HuH-7 (cell line): Measurements from ENCODE around the gene BMAL1.

ENCODE experiments used
- DNase-seq: peaks from one replicate; pipeline ENCODE4 v3.0.0; 2011; ENCODE audit warnings: low spot score

The BMAL1 gene

DNA sequence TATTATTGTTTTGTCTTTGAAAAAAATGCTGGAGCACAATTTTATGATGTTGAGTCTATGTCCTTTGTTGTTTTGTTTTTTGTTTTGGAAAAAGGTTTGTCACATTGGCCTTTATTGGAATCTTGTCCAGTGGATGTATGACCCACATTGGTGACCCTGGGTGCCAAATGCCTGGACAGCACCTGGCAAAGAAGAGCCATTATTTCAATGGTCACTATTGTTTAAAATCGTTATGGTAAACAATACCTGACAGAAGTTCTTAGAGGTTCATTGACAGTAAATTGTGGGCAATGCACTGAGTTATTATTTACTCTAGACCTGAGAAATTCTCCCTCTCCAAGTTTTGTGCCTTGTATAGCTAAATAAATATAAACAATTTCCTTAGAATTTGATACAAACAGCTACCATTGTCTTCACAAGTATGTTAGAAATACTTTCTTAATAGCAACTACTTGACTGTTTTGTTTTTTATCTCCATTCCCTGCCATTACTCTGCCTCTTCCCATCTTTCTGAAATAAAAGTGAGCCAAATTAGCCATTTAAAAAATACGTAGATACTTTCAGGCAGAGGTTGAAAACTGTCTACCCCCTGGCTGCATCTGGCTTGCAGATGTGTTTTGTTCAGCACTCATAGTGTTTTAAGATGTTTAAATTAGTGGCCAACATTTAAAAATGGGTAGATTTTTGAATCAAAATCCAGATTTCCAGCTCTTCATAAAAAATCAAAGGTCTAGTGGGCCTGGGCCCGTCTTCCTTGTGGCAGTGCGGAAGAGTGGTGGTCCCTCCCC, 39.9 kb downstream of the BMAL1 start:
- no peak for DNase-seq

DNA sequence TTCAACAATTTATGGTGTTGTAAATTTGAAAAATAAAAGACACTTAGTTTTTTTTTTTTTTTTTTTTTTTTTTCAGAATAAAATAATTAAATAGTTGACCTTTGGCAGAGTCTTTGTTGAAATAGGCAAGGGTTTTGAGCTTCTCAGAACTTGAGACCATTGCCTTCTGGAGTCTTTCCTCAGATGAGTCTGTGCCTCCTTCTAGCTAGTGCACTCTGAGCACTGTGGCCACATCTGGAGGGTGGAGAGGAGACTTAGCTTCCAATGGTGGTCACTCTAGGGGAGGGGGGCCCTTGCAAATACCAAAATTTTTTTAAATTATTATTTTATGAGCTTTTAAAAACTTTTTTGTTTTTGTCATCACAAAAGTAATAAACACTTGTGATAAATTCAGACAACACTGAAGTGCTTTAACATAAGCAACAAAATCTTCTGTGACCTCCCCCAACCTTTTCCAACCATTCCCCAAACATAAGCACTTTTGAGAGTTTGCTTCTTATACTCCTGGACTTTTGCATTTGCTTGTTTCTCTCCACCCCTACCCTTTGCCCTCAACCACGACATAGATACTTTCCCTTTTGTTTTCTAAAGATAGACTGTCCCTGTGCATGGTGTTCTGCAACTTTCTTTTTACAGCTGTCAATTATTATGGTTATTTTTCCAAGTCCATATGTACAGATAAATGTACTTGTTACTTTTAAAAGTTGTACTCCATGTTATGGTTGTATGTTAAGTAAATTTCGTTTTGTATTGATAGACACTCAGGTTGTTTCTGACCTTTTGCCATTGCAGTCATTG, 41.1 kb downstream of the BMAL1 start:
- no peak for DNase-seq

DNA sequence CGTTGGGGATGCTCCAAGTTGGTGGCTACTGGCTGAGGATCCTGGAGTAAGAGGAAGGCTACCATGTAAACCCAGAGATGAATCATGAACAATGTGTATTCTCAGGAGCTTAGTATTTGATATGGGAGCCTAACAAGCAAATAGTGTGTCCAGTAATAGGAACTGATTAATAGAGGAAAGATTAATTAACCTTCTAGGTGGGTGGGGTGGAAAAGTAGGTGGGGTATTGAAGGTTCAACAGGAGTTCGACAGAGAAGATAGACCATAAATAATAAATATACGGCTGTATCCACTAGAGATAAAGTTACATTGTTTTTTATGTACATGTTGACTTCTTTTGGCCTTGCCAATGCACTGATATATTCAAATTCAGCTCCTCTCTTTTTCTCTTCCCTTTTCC, 43.1 kb downstream of the BMAL1 start:
- DNase-seq: no peak

GRCh38 chr11:13321431-13321830, 43.8 kb downstream of the BMAL1 start:
- no peak for DNase-seq

DNA sequence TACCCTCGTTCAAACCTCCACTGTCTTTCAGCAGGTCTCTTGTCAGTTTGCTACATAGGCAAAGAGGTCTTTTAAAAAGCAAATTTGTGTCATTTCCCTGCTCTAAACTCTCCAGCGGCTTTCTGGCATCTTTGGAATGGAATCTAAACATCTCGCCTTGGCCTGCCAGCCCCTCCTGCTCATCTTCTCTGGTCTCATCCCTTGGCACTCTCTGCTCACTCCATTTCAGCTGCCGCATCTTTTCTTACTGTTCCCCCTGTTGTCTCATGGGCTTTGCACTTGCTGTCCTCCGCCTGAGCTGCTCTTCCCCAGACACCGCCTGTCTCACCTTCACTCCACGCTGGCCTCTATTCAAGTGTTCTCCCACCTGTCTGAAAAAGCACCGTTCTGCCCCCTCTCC, 46.6 kb downstream of the BMAL1 start:
- DNase-seq: no peak

- no peak for DNase-seq
Observed at GRCh38 chr11:13324709-13325108, 47.1 kb downstream of the BMAL1 start.

DNA sequence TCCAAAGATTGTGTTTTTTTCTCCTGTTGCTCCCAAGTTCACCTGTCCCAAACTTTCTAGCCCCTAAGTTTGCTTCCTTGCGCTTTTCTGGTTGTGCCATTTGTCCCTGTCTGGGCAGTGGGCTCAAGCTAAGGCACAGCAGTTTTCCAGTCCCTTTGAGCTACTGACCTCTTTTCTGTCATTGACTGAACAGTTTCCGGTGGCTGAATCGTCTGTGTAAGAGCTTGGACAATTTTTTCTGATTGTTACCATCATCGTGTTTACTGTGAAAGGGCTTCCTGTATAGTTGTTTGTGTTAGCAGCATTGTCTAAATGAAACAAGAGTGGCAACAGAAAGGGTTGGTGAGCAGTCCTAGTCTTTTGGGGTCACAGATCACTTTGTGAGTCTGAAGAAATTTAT, 49.8 kb downstream of the BMAL1 start:
- DNase-seq: no peak

DNA sequence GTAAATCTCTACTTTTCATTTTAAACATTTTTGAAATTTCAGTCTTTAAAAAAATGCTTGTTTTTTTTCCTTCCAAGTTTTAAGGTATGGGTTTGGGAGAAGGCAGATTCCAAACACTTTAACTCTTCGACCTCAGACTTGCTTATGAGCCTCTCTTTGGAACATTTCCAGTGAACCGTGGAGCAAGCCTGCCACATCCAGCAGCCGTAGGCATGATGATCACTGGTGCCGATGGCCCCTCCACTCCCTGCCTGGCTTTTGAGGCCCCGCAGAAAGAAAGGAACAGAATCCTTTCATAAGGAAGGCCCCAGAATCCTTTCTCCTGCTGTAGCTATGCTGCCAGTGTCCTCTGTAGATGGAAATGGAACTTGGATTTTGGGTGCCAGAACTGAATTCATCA, 50.7 kb downstream of the BMAL1 start:
- no peak for DNase-seq

DNA sequence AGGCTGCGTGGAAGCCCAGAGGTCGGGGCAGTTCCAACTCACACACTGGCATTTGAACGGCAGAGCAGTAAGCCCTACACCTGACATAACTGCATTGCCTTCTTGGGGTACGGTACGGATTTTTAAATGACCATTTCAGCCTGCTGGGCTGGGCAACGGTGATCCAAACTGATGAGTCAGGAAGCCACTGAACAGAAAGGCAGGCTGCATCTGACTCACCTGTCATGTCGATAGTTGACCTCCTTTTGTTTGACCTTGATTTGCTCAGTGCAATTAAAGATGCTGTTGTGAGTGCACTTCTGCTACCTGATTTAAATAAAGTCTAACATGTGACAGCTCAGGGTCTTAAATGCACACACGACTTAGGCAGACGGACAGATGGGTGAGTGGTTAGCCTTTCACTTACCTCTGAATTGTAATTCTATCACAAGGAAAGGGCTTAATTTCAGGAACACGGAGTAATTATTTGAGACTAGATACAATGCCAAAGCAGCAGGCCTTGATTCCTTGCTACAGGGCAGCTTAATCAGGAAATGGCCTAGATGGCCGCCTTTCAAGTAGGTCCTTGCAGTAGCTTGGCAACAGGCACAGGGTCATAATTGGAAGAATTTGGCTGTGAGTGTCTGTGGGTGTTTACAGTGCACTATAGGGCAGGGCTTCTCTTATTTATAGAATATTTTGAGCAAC, 52.2 kb downstream of the BMAL1 start:
- DNase-seq: no peak

GRCh38 chr11:13332124-13332523, 54.5 kb downstream of the BMAL1 start:
- no peak for DNase-seq

DNA sequence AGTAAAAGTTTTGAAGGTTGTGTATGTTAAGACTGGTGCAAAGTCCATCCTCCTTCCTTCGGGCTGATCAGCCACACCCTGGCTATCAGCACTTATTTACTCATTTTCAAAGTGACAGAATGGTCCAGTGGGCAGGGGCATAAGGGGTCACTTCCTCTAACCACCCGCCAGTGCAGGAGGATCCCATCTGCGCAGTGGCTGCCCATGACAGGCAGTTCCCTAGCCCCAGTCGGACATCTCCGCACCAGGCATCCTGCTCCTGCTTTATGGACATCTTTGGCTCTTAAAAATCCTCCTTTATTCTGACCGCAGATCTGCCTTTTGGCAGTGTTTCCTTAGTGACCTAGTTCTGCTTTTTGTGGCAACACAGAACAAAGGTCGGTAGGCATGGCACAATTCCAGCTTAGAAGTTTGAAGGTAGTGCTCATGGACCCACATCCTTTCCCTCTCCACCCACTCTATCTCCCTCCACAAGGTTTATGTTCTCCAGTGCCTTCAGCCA, 55.9 kb downstream of the BMAL1 start:
- DNase-seq: no peak

DNA sequence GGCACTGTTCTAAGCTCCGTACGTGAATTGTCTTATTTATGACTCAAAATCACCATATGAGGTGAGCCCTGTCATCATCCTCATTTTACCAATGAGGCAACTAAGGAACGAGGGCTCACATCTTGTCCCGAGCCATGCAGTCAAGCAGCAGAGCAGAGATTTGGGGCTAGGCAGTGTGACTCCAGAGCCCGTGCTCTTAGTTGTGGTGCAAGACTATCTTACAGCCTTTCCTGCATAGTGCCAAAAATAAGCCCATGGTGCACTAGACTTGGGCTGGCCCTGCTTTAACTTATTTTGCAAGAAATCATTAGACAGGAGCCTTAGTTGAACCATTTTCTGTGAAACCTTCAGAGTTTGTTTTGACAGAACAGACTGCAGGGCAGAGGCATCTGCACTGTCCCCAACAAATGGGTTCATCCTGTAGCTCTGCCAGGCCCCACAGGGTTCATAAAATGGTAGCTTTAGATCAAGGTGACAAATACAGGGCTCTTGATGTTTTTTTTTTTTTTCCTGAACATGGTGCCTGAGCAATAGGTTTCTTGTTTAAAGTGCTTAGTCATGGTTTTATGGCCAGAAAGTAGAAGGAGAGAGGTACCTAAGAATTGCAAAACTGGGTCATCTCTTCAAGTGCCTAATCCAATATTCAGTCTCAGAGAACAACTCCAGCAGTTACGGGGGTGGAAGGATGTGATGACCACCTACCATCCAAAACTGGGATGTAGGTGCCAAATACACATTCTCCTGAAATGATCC, 56.6 kb downstream of the BMAL1 start:
- DNase-seq: no peak

DNA sequence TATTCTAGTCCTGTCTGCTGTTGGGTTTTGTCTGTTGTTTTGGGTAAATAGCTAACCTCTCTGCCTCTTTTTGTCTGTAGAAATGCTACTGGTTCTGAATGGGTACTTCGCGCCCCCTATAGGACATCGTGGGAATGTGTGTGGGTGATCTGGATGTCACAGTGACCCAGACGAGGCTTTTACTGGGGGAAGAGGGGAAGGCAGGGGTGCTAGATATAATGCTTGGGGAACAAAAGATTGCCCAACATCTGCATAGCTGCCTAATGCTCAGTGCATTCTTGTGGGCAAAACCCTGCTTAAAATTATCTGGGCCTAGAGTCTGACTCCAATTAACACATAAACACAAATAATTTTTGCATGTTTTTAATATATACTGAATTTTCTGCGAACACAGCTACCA, 57.7 kb downstream of the BMAL1 start:
- peak; percentile 66 for DNase-seq

DNA sequence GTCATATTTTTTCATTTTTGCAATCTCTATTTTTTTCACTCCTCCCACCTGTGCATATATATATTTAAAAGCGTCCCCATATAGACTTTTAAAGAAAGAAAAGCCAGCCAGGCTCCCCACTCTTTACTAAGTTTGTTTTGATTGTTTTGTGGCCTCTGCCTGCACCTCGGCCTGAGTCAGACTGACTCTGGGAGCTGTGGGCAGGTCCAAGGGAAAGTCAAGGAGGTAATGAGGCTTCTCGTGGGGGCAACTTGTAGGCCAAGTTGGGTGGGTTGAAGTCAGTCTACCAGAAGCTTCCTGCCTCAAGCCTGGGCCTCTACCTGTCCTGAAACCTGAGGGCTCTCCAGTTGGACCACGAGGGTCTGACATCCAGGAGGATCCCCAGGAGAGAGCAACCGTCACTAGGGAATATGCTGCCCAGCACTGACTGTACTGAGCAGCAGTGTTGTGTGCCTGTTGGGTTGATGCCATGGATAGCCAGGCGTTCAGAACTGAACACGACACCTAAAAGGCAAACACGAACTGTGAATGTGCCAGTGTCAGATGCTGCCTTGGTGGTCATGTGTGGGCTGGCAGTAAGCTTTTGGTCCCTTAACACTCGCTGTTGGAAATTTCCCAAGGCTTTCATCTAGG, 58.8 kb downstream of the BMAL1 start:
- DNase-seq: no peak

DNA sequence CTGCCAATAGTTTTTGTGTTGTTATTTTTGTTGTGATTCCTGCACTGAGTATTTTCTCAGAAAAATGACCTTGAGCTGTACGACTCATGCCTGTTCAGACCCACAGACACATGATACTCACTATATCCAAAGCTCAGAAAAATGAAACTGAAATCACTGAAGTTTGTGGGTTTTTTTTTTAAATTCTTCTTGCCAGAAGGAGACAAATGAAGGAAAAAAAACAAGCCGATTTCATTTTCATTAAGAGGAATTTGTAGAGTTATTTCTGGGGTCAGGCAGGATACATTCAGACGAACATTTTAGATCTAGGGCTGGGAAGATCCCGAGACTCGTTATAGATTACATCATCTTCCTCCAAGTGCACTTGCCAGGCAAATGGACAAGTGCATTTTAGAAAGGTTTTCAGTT, 60.4 kb downstream of the BMAL1 start:
- DNase-seq: no peak

GRCh38 chr11:13338427-13339069, 61.0 kb downstream of the BMAL1 start:
- DNase-seq: no peak

DNA sequence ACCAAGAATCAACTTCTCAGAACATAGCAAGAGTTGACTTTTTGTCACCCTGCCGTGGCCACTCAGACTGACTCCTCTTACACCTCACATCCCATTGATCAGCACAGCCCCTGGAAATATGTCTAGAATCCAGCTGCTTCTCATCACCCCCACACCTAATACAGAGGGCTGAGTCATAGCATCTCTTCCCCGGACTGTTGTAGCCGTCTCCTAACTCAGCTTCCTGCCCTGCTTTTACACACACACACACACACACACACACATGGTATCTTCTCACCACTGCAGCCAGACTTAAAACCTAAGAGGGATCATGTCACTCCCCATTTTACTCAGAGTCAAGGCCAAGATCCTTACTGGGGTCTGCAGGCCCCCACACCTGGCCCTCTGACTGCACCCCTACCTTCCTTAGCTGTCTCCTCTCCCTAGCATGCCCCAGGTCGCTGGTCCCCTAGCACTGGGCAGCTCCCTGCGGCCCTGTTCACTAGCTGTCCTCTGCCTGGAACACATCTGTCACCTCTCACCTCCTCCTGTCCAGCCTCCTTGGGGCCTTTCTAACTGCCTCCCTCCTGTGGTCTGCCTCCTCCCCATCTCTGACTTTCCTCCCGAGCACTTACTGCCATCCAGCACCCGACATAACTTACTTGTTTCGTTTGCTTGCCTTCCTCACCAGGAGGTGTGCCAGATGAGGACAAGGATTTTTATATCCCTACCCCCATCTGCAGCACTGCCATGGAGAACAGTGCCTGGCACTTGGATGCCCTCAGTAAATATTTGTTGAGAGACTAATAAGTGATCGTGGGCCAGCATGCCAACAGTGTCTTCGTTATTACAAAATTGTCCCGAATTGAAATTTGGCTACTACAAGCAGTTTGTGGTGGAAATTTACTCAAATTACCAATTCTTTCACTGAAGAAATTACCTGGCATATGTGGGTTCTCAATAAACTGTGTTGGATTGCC, 61.9 kb downstream of the BMAL1 start:
- DNase-seq: no peak

- DNase-seq: no peak
Observed at GRCh38 chr11:13341026-13341425, 63.4 kb downstream of the BMAL1 start.

DNA sequence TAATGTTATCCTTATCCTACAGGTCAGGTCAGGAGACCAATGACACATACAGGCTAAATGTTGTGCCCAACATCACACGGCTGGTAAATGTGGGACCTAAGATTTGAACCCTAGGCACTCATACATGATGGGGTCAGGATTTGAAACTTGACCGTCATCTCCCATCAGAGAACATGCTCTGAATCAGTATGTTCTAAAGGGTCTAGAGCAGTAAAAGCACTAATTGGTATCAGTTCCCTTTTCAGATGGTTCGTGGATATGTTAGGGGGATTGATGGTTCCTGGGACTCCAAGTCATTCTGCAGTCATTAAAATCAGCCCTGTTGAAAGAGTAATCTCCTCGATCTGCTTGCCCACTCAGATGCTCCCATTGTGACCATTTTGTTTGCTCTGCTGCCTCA, 65.5 kb downstream of the BMAL1 start:
- no peak for DNase-seq
